NB4 (cell line): ENCODE results near the gene ZSCAN1.
A peak's percentile ranks its signal among the peaks of the same experiment; 100 is the strongest.

Source experiments
- DNase-seq: peaks from one replicate; pipeline ENCODE4 v3.0.0; 2010; ENCODE audit warnings: low read depth
- H3K4me3 ChIP-seq: one replicate; pipeline ENCODE4 v1.5.1; 2011; ENCODE audit warnings: mild to moderate bottlenecking, low read depth, low read length, moderate library complexity
- MYC ChIP-seq: IDR thresholded peaks from 2 replicates; pipeline ENCODE4 v1.6.1; 2011; ENCODE audit warnings: low read depth, low read length
- POLR2A ChIP-seq: IDR thresholded peaks from 2 replicates; pipeline ENCODE4 v1.6.1; 2011; ENCODE audit warnings: mild to moderate bottlenecking; ENCODE audit not compliant: insufficient read length; ENCODE audit errors: extremely low read depth
- TF ChIP-seq, protein P1 (sequence below): IDR thresholded peaks from 2 replicates; pipeline ENCODE4 v1.6.1; 2011; ENCODE audit warnings: low read depth, low read length
- TF ChIP-seq, protein P2 (sequence below): IDR thresholded peaks from one replicate; pipeline ENCODE4 v1.5.1; 2012; ENCODE audit warnings: low read depth, low read length

Gene ZSCAN1

DNA sequence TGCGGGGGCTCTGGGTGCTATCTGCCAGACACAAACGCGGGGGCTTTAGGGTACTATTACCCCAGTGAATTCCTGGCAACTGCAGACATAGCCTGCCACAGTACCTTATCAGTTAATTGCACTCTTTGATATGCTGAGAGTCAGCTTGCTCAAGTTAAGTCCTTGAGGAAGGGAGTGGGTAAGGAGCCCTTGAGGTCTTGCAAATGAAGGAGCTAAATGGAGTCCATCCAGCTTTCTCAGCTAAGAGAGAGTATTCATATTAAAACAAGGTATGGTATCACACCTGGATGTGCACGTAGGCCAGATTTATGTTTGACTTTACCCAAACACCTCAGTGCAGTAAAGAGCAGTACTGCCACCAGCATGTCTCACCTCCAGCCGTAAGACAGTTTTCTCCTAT, 19.7 kb upstream of the ZSCAN1 start:
- TF ChIP-seq POLR2A (no peak), MYC (no peak)
- TF ChIP-seq, protein P1, sequence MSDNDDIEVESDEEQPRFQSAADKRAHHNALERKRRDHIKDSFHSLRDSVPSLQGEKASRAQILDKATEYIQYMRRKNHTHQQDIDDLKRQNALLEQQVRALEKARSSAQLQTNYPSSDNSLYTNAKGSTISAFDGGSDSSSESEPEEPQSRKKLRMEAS = no peak
- TF ChIP-seq, protein P2, sequence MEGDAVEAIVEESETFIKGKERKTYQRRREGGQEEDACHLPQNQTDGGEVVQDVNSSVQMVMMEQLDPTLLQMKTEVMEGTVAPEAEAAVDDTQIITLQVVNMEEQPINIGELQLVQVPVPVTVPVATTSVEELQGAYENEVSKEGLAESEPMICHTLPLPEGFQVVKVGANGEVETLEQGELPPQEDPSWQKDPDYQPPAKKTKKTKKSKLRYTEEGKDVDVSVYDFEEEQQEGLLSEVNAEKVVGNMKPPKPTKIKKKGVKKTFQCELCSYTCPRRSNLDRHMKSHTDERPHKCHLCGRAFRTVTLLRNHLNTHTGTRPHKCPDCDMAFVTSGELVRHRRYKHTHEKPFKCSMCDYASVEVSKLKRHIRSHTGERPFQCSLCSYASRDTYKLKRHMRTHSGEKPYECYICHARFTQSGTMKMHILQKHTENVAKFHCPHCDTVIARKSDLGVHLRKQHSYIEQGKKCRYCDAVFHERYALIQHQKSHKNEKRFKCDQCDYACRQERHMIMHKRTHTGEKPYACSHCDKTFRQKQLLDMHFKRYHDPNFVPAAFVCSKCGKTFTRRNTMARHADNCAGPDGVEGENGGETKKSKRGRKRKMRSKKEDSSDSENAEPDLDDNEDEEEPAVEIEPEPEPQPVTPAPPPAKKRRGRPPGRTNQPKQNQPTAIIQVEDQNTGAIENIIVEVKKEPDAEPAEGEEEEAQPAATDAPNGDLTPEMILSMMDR = no peak
- H3K4me3 ChIP-seq = no peak overlapping the region
- DNase-seq = no peak

DNA sequence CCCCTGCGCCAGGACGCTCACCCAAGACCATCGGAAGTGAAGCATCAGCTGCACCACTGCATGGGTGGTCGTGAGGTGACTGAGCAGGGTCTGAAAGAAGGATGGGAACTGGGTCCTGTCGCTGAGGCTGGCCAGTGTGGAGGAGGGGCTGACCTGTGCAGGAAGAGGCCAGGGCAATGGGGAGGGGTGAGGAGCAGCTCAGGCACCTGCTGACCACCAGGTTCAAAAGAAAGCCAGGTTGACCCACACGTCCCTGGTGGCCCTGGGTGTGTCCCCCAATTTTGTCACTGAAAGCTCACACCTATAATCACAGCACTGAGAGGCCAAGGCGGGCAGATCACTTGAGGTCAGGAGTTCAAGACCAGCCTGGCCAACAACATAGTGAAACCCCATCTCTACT, 13.7 kb upstream of the ZSCAN1 start:
- no peak for TF ChIP-seq POLR2A
- TF ChIP-seq, protein P1 = no peak
- TF ChIP-seq, protein P2 = no peak
- no peak for TF ChIP-seq MYC
- H3K4me3 ChIP-seq = no peak overlapping the region
- no peak for DNase-seq

GRCh38 chr19:58021541-58022282, 12.1 kb upstream of the ZSCAN1 start:
- no peak for TF ChIP-seq MYC
- TF ChIP-seq, protein P1 = no peak
- TF ChIP-seq, protein P2 = peak; percentile 35
- no peak overlapping the region for H3K4me3 ChIP-seq
- DNase-seq = peak; percentile 56

DNA sequence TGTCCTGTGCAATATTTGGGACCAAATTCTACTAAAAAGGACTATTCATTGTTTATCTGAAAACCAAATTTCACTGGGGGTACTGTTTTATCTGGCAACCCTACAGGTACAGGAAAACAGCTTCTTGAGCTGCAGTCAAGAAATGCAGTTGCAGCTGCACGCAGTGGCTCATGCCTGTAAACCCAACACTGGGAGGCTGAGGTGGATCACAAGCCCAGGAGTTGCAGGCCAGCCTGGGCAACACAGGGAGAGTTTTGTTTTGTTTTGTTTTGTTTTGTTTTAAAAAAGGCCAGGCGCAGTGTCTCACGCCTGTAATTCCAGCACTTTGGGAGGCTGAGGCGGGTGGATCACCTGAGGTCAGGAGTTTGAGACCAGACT, 11.6 kb upstream of the ZSCAN1 start:
- TF ChIP-seq POLR2A (no peak), MYC (no peak)
- TF ChIP-seq, protein P2 = no peak
- TF ChIP-seq, protein P1 = no peak
- no peak overlapping the region for H3K4me3 ChIP-seq
- no peak for DNase-seq

- TF ChIP-seq MYC = no peak
- TF ChIP-seq, protein P2 = no peak
- TF ChIP-seq, protein P1 = no peak
- no peak for TF ChIP-seq POLR2A
- no peak for DNase-seq
- H3K4me3 ChIP-seq = no peak overlapping the region
Observed at GRCh38 chr19:58024661-58025060, 9.2 kb upstream of the ZSCAN1 start.

GRCh38 chr19:58034477-58034793, 610 bp downstream of the ZSCAN1 start:
- no peak for DNase-seq
- TF ChIP-seq POLR2A = no peak
- TF ChIP-seq, protein P2 = no peak
- TF ChIP-seq, protein P1 = no peak
- TF ChIP-seq MYC = no peak
- no peak overlapping the region for H3K4me3 ChIP-seq
